Esophagus muscularis mucosa (tissue), 4 donors: ENCODE results near the gene GPRIN3.

Source experiments
- CTCF ChIP-seq, 3 experiments: fragments of 200-600 bp in 2 of 3; fragments of 450-650 bp in 1 of 3; sonication (generic) in 2 of 3; IDR thresholded peaks; one replicate each; pipeline ENCODE4 v1.5.1; 2017 to 2019; ENCODE audit warnings: antibody characterized with exemption in 3 of 3, mild to moderate bottlenecking in 2 of 3, moderate library complexity in 1 of 3
- EP300 ChIP-seq: sonication (generic); formaldehyde crosslinking; IDR thresholded peaks from one replicate; pipeline ENCODE4 v1.6.1; 2017; ENCODE audit warnings: antibody characterized with exemption
- POLR2A ChIP-seq: fragments of 450-650 bp; IDR thresholded peaks from one replicate; pipeline ENCODE4 v1.6.1; 2017; ENCODE audit warnings: antibody characterized with exemption, moderate library complexity, mild to moderate bottlenecking, low read depth
- POLR2AphosphoS5 ChIP-seq, 2 donors: sonication (generic); formaldehyde crosslinking; IDR thresholded peaks; one replicate each; pipeline ENCODE4 v1.6.1; 2017; ENCODE audit warnings: antibody characterized with exemption in 2 of 2

GRCh38 chr4:89300499-89300898 is 7.1 kb downstream of the GPRIN3 start:
- no peak for TF ChIP-seq EP300
- no peak for TF ChIP-seq CTCF (IDR thresholded peaks at IDR 0.05)
- TF ChIP-seq POLR2AphosphoS5 (IDR thresholded peaks at IDR 0.05) = no peak
- no peak for TF ChIP-seq POLR2A
